Chondrocyte (in vitro differentiated cells): ENCODE results near the gene IFNK. TPM values are rescaled to one million over a fixed set of nuclear protein-coding genes. Genes with fewer than 3 reads are reported as not detected.

Source experiments
- DNase-seq: peaks from one replicate; pipeline ENCODE4 v3.0.0; 2021; ENCODE audit warnings: mixed read lengths, low spot score
- H3K27ac Mint-ChIP-seq: one replicate; pipeline ENCODE4 v1.8.0; 2021; ENCODE audit warnings: mild to moderate bottlenecking, moderate library complexity, mixed read lengths; ENCODE audit not compliant: unreplicated experiment
- H3K27me3 Mint-ChIP-seq: 2 replicates; pipeline ENCODE4 v1.8.0; 2021; ENCODE audit warnings: low read depth, mixed read lengths
- H3K36me3 Mint-ChIP-seq: 2 replicates; pipeline ENCODE4 v1.8.0; 2021; ENCODE audit warnings: low read depth, mixed read lengths
- H3K4me1 Mint-ChIP-seq: 2 replicates; pipeline ENCODE4 v1.8.0; 2021; ENCODE audit warnings: low read depth, mild to moderate bottlenecking, mixed read lengths
- H3K4me3 Mint-ChIP-seq: one replicate; pipeline ENCODE4 v1.8.0; 2021; ENCODE audit warnings: mild to moderate bottlenecking, moderate library complexity, mixed read lengths; ENCODE audit not compliant: unreplicated experiment
- H3K9me3 Mint-ChIP-seq: 2 replicates; pipeline ENCODE4 v1.8.0; 2021; ENCODE audit warnings: low read depth, mixed read lengths
- CTCF ChIP-seq: fragments of 200-600 bp; sonication (generic); IDR thresholded peaks from 2 replicates; pipeline ENCODE4 v1.5.0; 2021; ENCODE audit warnings: antibody characterized with exemption, mild to moderate bottlenecking, moderate library complexity
- total RNA-seq: library from RNA; stranded (reverse); gene quantifications from 3 replicates; pipeline ENCODE4 v1.2.1, GENCODE V29; 2021

Gene IFNK
- total RNA-seq, 1 donor from 2014 or later, result not detected

GRCh38 chr9:27510780-27511179, 13.3 kb upstream of the IFNK start:
- no peaks in the 10 kb centered on the region for H3K36me3 Mint-ChIP-seq
- no peaks in the 10 kb centered on the region for H3K9me3 Mint-ChIP-seq
- H3K4me1 Mint-ChIP-seq, result no peaks in the 10 kb centered on the region
- no peak for DNase-seq
- H3K27ac Mint-ChIP-seq, result no peak overlapping the region
- no peak for TF ChIP-seq CTCF
- H3K4me3 Mint-ChIP-seq, result no peak overlapping the region
- H3K27me3 Mint-ChIP-seq, result no peaks in the 10 kb centered on the region

- Mint-ChIP-seq H3K27me3 (no peaks in the 10 kb centered on the region), H3K27ac (no peak overlapping the region), H3K4me3 (no peak overlapping the region), H3K4me1 (no peaks in the 10 kb centered on the region), H3K9me3 (no peaks in the 10 kb centered on the region), H3K36me3 (no peaks in the 10 kb centered on the region)
- DNase-seq, result no peak
- no peak for TF ChIP-seq CTCF
Observed at GRCh38 chr9:27511771-27512170, 12.3 kb upstream of the IFNK start.

- peaks cover 2% of the 10 kb centered on the region for H3K27me3 Mint-ChIP-seq
- no peak for DNase-seq
- no peak overlapping the region for H3K4me3 Mint-ChIP-seq
- TF ChIP-seq CTCF, result no peak
- no peaks in the 10 kb centered on the region for H3K9me3 Mint-ChIP-seq
- H3K4me1 Mint-ChIP-seq, result no peaks in the 10 kb centered on the region
- no peak overlapping the region for H3K27ac Mint-ChIP-seq
- no peaks in the 10 kb centered on the region for H3K36me3 Mint-ChIP-seq
Observed at GRCh38 chr9:27514551-27514950, 9.5 kb upstream of the IFNK start.

GRCh38 chr9:27518006-27518405, 6.1 kb upstream of the IFNK start:
- no peak for TF ChIP-seq CTCF
- no peak overlapping the region for H3K4me3 Mint-ChIP-seq
- H3K4me1 Mint-ChIP-seq, result no peaks in the 10 kb centered on the region
- H3K36me3 Mint-ChIP-seq, result peaks cover 2% of the 10 kb centered on the region
- peaks cover 2% of the 10 kb centered on the region for H3K27me3 Mint-ChIP-seq
- H3K27ac Mint-ChIP-seq, result no peak overlapping the region
- DNase-seq, result no peak
- no peaks in the 10 kb centered on the region for H3K9me3 Mint-ChIP-seq

GRCh38 chr9:27518809-27519208, 5.3 kb upstream of the IFNK start:
- DNase-seq, result no peak
- Mint-ChIP-seq H3K36me3 (peaks cover 2% of the 10 kb centered on the region), H3K4me1 (no peaks in the 10 kb centered on the region), H3K4me3 (no peak overlapping the region), H3K27me3 (peaks cover 2% of the 10 kb centered on the region), H3K9me3 (no peaks in the 10 kb centered on the region), H3K27ac (no peak overlapping the region)
- no peak for TF ChIP-seq CTCF
